HEK293T (cell line): Measurements from ENCODE around the gene KLHDC10.

Source experiments
- BHLHE40 ChIP-seq: fragments of 450-650 bp; IDR thresholded peaks from 2 replicates; pipeline ENCODE4 v1.6.1; 2016; ENCODE audit warnings: mild to moderate bottlenecking, moderate library complexity, borderline replicate concordance
- FOXA1 ChIP-seq: fragments of 450-650 bp; IDR thresholded peaks from 2 replicates; pipeline ENCODE4 v1.6.1; 2016; ENCODE audit warnings: mild to moderate bottlenecking
- FOXK2 ChIP-seq: fragments of 450-650 bp; IDR thresholded peaks from 2 replicates; pipeline ENCODE4 v1.6.1; 2016; ENCODE audit warnings: mild to moderate bottlenecking
- FOXM1 ChIP-seq: fragments of 450-650 bp; IDR thresholded peaks from 2 replicates; pipeline ENCODE4 v1.6.1; 2017; ENCODE audit warnings: mild to moderate bottlenecking, borderline replicate concordance
- HDGF ChIP-seq: fragments of 450-650 bp; IDR thresholded peaks from 2 replicates; pipeline ENCODE4 v1.6.1; 2017; ENCODE audit warnings: antibody characterized with exemption, borderline replicate concordance
- L3MBTL2 ChIP-seq: fragments of 450-650 bp; conservative IDR thresholded peaks from 2 replicates; pipeline ENCODE4 v1.6.1; 2016; ENCODE audit warnings: mild to moderate bottlenecking
- NFRKB ChIP-seq: fragments of 450-650 bp; IDR thresholded peaks from 2 replicates; pipeline ENCODE4 v1.6.1; 2016; ENCODE audit warnings: mild to moderate bottlenecking, moderate library complexity
- SP1 ChIP-seq: fragments of 450-650 bp; IDR thresholded peaks from 2 replicates; pipeline ENCODE4 v1.6.1; 2017
- SUZ12 ChIP-seq: fragments of 450-650 bp; IDR thresholded peaks from 2 replicates; pipeline ENCODE4 v1.6.1; 2016; ENCODE audit warnings: mild to moderate bottlenecking
- TARDBP ChIP-seq: fragments of 450-650 bp; IDR thresholded peaks from 2 replicates; pipeline ENCODE4 v1.6.1; 2016
- TF ChIP-seq, protein P1 (sequence below): fragments of 450-650 bp; IDR thresholded peaks from 2 replicates; pipeline ENCODE4 v1.6.1; 2016

- no peak for TF ChIP-seq SUZ12
- TF ChIP-seq FOXM1: no peak
- TF ChIP-seq FOXA1: no peak
- no peak for TF ChIP-seq SP1
- TF ChIP-seq FOXK2: no peak
- no peak for TF ChIP-seq BHLHE40
- no peak for TF ChIP-seq L3MBTL2
- no peak for TF ChIP-seq NFRKB
- no peak for TF ChIP-seq HDGF
- TF ChIP-seq TARDBP: no peak
- TF ChIP-seq, protein P1, sequence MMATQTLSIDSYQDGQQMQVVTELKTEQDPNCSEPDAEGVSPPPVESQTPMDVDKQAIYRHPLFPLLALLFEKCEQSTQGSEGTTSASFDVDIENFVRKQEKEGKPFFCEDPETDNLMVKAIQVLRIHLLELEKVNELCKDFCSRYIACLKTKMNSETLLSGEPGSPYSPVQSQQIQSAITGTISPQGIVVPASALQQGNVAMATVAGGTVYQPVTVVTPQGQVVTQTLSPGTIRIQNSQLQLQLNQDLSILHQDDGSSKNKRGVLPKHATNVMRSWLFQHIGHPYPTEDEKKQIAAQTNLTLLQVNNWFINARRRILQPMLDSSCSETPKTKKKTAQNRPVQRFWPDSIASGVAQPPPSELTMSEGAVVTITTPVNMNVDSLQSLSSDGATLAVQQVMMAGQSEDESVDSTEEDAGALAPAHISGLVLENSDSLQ: no peak
Measured at GRCh38 chr7:130048906-130049305, 21.4 kb upstream of the KLHDC10 start.
